Endothelial cell (in vitro differentiated cells): ENCODE results near the gene MTPN. TPM values are rescaled to one million over a fixed set of nuclear protein-coding genes. Genes with fewer than 3 reads are reported as not detected.

ENCODE experiments used
- DNase-seq: peaks from one replicate; pipeline ENCODE4 v3.0.0; 2021; ENCODE audit warnings: low spot score
- H3K27ac Mint-ChIP-seq: one replicate; pipeline ENCODE4 v1.8.0; 2021; ENCODE audit warnings: mixed read lengths, inconsistent platforms; ENCODE audit not compliant: unreplicated experiment
- H3K27me3 Mint-ChIP-seq: one replicate; pipeline ENCODE4 v1.8.0; 2021; ENCODE audit warnings: mild to moderate bottlenecking, moderate library complexity, mixed read lengths, inconsistent platforms; ENCODE audit not compliant: unreplicated experiment
- H3K36me3 Mint-ChIP-seq: one replicate; pipeline ENCODE4 v1.8.0; 2021; ENCODE audit warnings: mild to moderate bottlenecking, low read depth, mixed read lengths, inconsistent platforms; ENCODE audit not compliant: unreplicated experiment
- H3K4me1 Mint-ChIP-seq: one replicate; pipeline ENCODE4 v1.8.0; 2021; ENCODE audit warnings: mild to moderate bottlenecking, mixed read lengths, inconsistent platforms; ENCODE audit not compliant: unreplicated experiment
- H3K4me3 Mint-ChIP-seq: one replicate; pipeline ENCODE4 v1.8.0; 2021; ENCODE audit warnings: mild to moderate bottlenecking, mixed read lengths, inconsistent platforms; ENCODE audit not compliant: unreplicated experiment
- H3K9me3 Mint-ChIP-seq: one replicate; pipeline ENCODE4 v1.8.0; 2021; ENCODE audit warnings: mixed read lengths, inconsistent platforms; ENCODE audit not compliant: unreplicated experiment
- CTCF ChIP-seq: fragments of 200-600 bp; sonication (generic); IDR thresholded peaks from one replicate; pipeline ENCODE4 v1.5.0; 2021; ENCODE audit warnings: antibody characterized with exemption; ENCODE audit not compliant: unreplicated experiment
- total RNA-seq: library from RNA; stranded (reverse); fragmentation: NEBNext Ultra II Directional; extraction: Animal tissue kit (Norgen Biotek cat#: 25700); gene quantifications from one replicate; pipeline ENCODE4 v1.2.1, GENCODE V29; 2021; ENCODE audit not compliant: unreplicated experiment

Gene MTPN
- total RNA-seq, 1 donor from 2014 or later, result 183 TPM

GRCh38 chr7:135978624-135979023, 1.5 kb upstream of the MTPN start:
- Mint-ChIP-seq H3K27me3 (no peaks in the 10 kb centered on the region), H3K4me3 (no peak overlapping the region), H3K9me3 (no peaks in the 10 kb centered on the region), H3K27ac (no peak overlapping the region), H3K36me3 (no peaks in the 10 kb centered on the region), H3K4me1 (peaks cover 19% of the 10 kb centered on the region)
- TF ChIP-seq CTCF, result no peak
- no peak for DNase-seq

- Mint-ChIP-seq H3K4me1 (peaks cover 23% of the 10 kb centered on the region), H3K36me3 (no peaks in the 10 kb centered on the region), H3K27ac (peak overlapping the region; percentile 21), H3K27me3 (no peaks in the 10 kb centered on the region), H3K4me3 (peak overlapping the region; percentile 100), H3K9me3 (no peaks in the 10 kb centered on the region)
- no peak for TF ChIP-seq CTCF
- DNase-seq, result no peak
Observed at GRCh38 chr7:135977742-135978066, 545 bp upstream of the MTPN start.

GRCh38 chr7:135976312-135977006, 700 bp downstream of the MTPN start:
- Mint-ChIP-seq H3K27ac (peak overlapping the region; percentile 96), H3K9me3 (no peaks in the 10 kb centered on the region), H3K4me1 (peaks cover 28% of the 10 kb centered on the region), H3K27me3 (no peaks in the 10 kb centered on the region), H3K36me3 (no peaks in the 10 kb centered on the region), H3K4me3 (peak overlapping the region; percentile 100)
- DNase-seq, result peak; percentile 7
- no peak for TF ChIP-seq CTCF

- H3K36me3 Mint-ChIP-seq, result no peaks in the 10 kb centered on the region
Observed at GRCh38 chr7:135975166-135975565, 2.0 kb downstream of the MTPN start.

More at GRCh38 chr7:135975166-135975565, 2.0 kb downstream of the MTPN start:
- no peaks in the 10 kb centered on the region for H3K27me3 Mint-ChIP-seq
- TF ChIP-seq CTCF, result no peak
- no peaks in the 10 kb centered on the region for H3K9me3 Mint-ChIP-seq
- H3K27ac Mint-ChIP-seq, result no peak overlapping the region
- peak overlapping the region; percentile 58 for H3K4me3 Mint-ChIP-seq
- DNase-seq, result no peak
- H3K4me1 Mint-ChIP-seq, result peaks cover 31% of the 10 kb centered on the region
